Right lung (tissue), 5 donors: ENCODE measurements around the gene KIRREL2. TPM values are rescaled to one million over a fixed set of nuclear protein-coding genes. Genes with fewer than 3 reads are reported as not detected.
A peak's percentile ranks its signal among the peaks of the same experiment; 100 is the strongest.
"Not testable (repeated sequence)": the region's sequence is repeated elsewhere in the genome, so short reads cannot be mapped to it uniquely, and the experiment has no call there.

ENCODE experiments used
- DNase-seq, 2 donors: peaks; one replicate each; pipeline ENCODE4 v3.0.0-alpha.2; 2013
- polyA plus RNA-seq, 5 donors: library from polyadenylated mRNA; unstranded; fragments of 120-200 nt; gene quantifications; one replicate each; pipeline versions ENCODE4 v1.2.1 to v1.2.3, GENCODE V29; 2013; ENCODE audit warnings: inconsistent platforms in 1 of 5, low replicate concordance in 1 of 5; ENCODE audit not compliant: insufficient read length in 5 of 5, insufficient read depth in 1 of 5

The KIRREL2 gene
- polyA plus RNA-seq, 5 donors, result 1.1 to 4.3 (median 1.8) TPM

- DNase-seq, result no peak
Observed at GRCh38 chr19:35897706-35898451, 41.2 kb downstream of the KIRREL2 start.

- no peak for DNase-seq
Observed at GRCh38 chr19:35898499-35898809, 41.7 kb downstream of the KIRREL2 start.

- DNase-seq, result peak; percentile 69 to 79
Observed at GRCh38 chr19:35899547-35900214, 43.0 kb downstream of the KIRREL2 start.

GRCh38 chr19:35901055-35901644 lies 44.4 kb downstream of the KIRREL2 start:
- no peak for DNase-seq

GRCh38 chr19:35901854-35902661 lies 45.3 kb downstream of the KIRREL2 start, which contains the start of gene HCST:
TSS of gene HCST (plus strand) at chr19:35902529. CDS start at chr19:35902594, 65 bp downstream.
- no peak for DNase-seq

- no peak for DNase-seq
Observed at GRCh38 chr19:35902870-35903475, 46.3 kb downstream of the KIRREL2 start.

GRCh38 chr19:35903550-35904179 lies 47.0 kb downstream of the KIRREL2 start:
- DNase-seq, result peak; percentile 35 to 60

GRCh38 chr19:35904311-35905068 lies 47.8 kb downstream of the KIRREL2 start:
- DNase-seq, result no peak

- DNase-seq, result no peak
Observed at GRCh38 chr19:35905178-35905727, 48.5 kb downstream of the KIRREL2 start.

GRCh38 chr19:35907377-35907745 lies 50.6 kb downstream of the KIRREL2 start:
- no peak for DNase-seq

- DNase-seq, result no peak
Observed at GRCh38 chr19:35908010-35908441, 51.3 kb downstream of the KIRREL2 start, which contains the start of gene TYROBP. TSS of gene TYROBP (minus strand) at chr19:35908295. CDS start at chr19:35908228, 67 bp downstream.

GRCh38 chr19:35908973-35909683 lies 52.4 kb downstream of the KIRREL2 start:
- DNase-seq, result no peak

GRCh38 chr19:35909684-35910035 lies 52.9 kb downstream of the KIRREL2 start:
- DNase-seq, result no peak

GRCh38 chr19:35910355-35910754 lies 53.6 kb downstream of the KIRREL2 start:
- DNase-seq, result not testable (repeated sequence)

- no peak for DNase-seq
Observed at GRCh38 chr19:35911173-35911572, 54.5 kb downstream of the KIRREL2 start.

- DNase-seq, result no peak
Observed at GRCh38 chr19:35911790-35912189, 55.1 kb downstream of the KIRREL2 start.

- no peak for DNase-seq
Observed at GRCh38 chr19:35913589-35913988, 56.9 kb downstream of the KIRREL2 start.

- no peak for DNase-seq
Observed at GRCh38 chr19:35915443-35915842, 58.7 kb downstream of the KIRREL2 start.
